Dermis microvascular lymphatic vessel endothelial cell (primary cell): Measurements from ENCODE around the gene SAMD4A. TPM values are rescaled to one million over a fixed set of nuclear protein-coding genes. Genes with fewer than 3 reads are reported as not detected.
"Not testable (repeated sequence)": the region's sequence is repeated elsewhere in the genome, so short reads cannot be mapped to it uniquely, and the experiment has no call there.

Source experiments
- DNase-seq, 2 donors: peaks; one replicate each; pipeline versions ENCODE4 v3.0.0 to v3.0.0-alpha.2; 2010; ENCODE audit warnings: low read depth in 2 of 2
- total RNA-seq: library from RNA; depleted of rRNA; stranded (reverse); fragments of >200 nt; gene quantifications from 2 replicates; pipeline ENCODE4 v1.2.1, GENCODE V29; 2014

Gene SAMD4A
- total RNA-seq, 1 donor from 2014 or later, result 20.8 TPM

- no peak for DNase-seq
These were observed 27.6 kb downstream of the SAMD4A start for GRCh38 chr14:54594537-54594936.

DNA sequence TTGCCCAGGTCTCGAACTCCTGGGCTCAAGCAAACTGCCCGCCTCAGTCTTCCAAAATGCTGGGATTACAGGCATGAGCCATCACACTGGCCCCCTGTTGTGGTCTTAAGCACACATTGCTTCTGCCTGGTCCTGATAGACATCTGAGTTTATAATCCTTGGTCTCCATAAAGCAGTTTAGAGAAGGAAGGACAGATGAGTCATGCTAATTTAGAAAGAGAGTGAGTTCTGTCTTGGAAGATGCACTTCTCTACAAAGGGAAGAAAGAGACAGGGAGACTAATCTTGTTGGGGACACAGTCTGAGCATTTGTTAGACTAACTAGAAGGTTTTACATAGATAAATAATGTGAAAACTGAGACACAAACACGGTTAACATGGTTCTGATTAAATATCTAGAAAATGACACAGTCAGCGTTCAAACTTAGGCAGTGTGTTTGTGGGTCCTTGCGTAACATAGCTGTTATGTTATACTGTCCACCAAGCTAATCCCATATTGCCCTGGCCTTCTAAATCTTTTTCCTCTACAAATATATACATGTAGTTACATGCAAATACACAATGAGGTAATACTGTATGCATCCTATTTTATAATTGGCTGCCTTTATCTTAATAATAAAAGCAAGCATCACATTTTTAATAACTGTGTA, 31.0 kb downstream of the SAMD4A start:
- peak in 1 of 2 donors; percentile 34 for DNase-seq

- DNase-seq, result peak; percentile 40 to 73
These were observed 33.2 kb downstream of the SAMD4A start for GRCh38 chr14:54599966-54600716.

GRCh38 chr14:54600717-54601109, 33.8 kb downstream of the SAMD4A start:
- DNase-seq, result no peak

GRCh38 chr14:54603362-54603761, 36.4 kb downstream of the SAMD4A start:
- peak in 1 of 2 donors; percentile 32 for DNase-seq

- no peak for DNase-seq
These were observed 39.2 kb downstream of the SAMD4A start for GRCh38 chr14:54606178-54606577.

DNA sequence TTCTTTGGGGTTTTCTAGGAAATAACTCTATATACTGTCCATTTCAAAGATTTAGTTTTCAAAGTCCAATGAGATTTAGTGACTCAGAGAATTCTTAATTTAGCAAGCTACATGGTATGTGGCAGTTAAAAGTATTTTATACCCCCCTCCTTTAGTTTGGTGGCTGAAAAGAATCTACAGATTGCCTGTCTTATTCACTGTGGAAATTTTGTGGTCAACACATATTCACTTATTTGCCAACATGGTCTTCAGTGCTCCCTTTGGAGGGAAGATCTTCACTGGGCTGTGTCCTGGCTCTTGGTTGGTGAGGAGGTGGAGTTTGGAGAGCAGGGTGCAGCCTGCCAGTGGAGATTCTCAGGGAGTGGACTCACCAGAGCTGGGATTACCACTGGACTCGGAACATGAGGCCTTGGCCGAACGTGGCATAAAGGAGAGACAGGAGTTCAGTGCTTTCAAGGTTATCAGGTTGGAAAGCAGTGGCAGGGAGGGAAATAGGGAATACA, 39.8 kb downstream of the SAMD4A start:
- no peak for DNase-seq

GRCh38 chr14:54609576-54609975, 42.6 kb downstream of the SAMD4A start:
- no peak for DNase-seq

DNA sequence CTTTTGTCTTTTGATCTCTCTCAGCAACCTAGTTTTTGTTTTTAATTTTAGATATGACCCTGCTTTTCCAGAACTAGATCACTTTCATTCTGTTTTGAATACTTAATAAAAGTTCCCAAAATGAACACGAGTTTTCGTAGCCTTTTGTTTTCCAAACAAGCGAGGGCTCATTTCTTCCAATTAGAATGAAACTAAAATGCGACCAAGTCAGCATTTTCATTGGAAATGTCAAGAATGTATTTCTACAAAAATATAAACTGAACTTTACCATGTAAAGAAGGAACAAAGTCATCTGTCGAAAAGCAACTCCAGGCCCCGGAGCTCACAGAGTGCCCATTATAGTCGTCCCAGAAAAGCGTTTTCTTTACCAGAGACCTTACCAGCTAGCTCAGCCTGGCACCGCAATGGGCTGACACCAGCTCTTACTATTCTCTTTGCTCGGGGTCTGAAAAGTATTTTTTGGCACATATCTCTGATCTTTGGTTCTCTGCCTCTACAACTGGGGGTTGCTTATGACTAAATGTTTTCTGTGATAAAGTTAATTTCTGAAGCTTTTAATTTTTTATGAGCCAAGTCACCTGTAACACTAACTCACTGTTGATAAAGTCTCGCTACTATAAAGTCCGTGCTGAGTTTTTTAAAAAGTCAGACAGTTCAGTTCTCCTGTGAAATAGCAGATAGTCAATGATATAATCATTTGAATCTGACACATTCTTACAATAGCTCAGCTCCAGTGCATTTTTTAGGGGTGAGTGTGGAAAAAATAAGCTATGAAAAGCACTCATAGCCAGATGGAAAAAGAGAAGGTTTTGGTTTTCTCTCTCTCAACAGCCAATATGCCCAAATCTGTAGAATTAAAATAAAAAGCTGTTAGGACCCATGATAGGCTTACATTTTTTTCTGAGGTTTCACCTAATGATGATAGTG, 43.4 kb downstream of the SAMD4A start:
- DNase-seq, result no peak

DNA sequence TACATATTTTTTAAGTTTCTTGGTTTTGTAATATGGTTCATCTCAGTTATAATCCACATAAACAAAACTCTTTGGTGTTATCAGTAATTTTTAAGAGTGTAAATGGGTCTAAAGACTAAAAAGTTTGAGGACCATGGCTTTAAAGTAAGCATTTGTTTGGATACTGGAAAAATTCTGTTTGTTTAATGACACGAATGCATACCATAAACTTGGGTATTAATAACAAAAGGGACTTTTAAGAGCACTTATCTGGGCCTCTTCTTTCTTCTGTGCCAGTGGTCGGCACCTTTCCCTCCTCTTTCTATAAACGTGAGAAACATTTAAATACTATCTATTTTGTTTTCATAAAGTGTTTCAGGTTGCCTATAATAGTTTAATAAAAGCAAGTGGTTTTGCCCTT, 47.4 kb downstream of the SAMD4A start:
- no peak for DNase-seq

- DNase-seq, result no peak
These were observed 50.5 kb downstream of the SAMD4A start for GRCh38 chr14:54617467-54617866.

DNA sequence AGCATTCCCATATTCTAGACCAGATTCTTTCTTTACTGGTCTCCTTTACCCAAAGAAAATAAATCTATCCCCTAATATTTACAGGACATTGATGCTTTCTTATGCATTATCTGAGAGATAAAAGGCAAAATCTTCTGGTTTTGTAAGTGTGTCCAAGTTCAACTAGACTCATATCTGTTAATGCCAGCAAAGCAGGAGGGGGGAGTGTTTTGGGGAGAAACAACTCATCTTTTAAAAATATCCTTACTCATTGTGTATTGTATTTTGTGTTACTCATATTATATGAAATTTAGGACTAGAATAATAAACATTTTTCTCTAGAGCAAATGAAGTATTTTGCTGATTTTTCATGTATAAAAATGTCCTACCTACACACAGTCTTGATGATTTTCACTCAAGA, 54.8 kb downstream of the SAMD4A start:
- DNase-seq, result no peak

DNA sequence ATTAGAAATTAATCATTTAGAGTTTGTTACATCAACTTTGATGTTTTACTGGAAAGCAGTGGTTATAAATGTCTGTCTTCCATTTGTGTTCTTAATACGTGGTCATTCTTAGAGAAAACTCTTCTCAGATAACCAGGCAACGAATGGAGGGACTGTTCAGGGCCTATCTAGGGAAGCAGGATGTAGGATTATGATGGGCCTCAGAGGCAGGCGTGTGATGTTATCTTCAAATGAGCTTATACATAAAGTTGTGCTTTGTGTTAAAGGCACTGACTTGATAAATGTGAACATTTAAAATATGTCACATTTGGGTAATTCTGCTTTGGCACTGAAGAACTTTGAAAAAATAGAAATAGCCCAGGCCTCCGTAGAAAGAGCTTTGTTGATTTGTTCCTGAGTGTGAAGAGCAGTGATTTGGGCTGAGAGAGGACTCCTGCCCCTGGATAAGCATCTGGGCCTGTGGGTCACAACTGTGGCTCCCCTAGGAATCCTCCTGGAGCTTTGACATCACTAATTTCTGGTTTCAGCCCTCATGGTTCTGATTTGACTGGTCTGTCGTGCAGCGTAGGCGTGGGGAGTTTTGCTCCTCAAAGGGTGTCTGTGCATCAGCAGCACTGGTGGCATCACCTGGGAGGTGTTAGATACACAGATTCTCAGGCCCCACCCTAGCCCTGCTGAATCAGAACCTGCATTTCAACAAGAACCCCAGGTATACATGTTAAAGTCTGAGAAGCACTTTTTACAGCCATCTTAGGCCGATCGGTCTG, 55.4 kb downstream of the SAMD4A start:
- no peak for DNase-seq

DNA sequence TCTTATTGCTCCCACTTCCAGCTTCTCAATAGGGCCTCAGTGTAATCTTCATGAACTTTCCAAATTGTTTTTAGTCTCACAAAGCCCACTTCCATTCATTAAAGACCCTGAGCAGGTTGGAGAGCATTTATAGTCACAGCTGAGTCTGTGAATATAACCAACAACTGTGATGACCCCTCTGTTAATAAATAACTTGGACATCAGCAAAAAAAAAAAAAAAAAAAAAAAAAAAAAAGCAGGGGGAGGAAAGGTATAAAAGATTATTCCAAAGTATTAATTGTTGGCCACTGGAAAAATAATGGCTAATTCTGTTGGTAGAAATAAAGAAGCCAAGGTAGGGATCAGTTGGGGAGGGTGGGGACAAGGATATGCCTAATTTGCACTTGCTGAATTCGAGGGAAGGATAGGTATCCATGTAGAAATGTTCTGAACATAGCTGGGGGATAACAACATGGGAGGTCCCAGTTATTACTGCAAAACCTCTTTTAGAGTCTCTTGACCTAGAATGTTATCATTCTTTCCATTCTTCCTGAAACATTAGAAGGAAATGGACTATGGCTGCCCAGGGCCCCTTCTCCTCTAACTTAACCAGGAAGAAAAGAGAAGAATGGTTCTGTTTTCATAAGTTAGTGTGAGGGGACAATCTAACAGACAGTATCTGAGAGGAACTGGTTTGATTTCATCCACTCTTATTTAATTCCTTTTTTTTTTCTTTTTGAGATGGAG, 56.5 kb downstream of the SAMD4A start:
- DNase-seq, result peak in 1 of 2 donors; percentile 63

- not testable (repeated sequence) for DNase-seq
These were observed 57.1 kb downstream of the SAMD4A start for GRCh38 chr14:54624005-54624358.

GRCh38 chr14:54625112-54625511, 58.2 kb downstream of the SAMD4A start:
- peak in 1 of 2 donors; percentile 35 for DNase-seq

DNA sequence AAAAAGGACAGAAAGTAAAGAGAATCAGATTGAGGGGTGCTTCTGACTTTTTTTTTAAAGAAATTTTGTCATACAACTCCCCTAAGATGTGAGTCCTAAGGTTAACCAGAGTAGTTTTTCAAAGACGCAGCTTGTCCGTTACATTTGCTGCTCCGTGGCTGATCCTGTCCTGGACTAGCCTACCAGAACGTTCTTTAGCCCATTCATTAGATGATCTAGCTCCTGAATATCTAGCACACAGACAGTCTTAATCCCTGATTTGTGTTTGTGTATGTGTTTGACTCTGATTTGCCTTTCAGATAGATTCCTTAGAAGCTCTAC, 60.3 kb downstream of the SAMD4A start:
- DNase-seq, result peak in 1 of 2 donors; percentile 64

- DNase-seq, result peak; percentile 82 to 84
These were observed 60.8 kb downstream of the SAMD4A start for GRCh38 chr14:54627540-54628363.

DNA sequence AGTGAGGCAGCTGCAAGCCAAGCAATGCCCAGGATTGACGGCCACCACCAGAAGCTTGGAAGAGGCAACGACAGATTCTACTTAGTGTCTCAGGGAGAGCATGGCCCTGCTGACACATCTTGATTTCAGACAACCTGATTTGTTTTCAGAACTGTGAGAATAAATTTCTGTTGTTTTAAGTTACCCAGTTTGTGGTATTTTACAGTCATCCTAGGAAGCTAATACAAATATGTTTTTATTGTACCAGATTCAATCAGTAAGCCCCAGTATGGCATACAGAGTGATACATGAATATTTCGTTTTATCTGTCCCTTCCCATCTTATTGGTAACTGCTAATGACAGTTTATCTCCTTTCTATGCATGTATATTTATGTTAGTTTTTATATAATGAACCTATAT, 62.3 kb downstream of the SAMD4A start:
- DNase-seq, result no peak
